Neuronal stem cell (in vitro differentiated cells): Measurements from ENCODE around the gene ATAD3B.
A peak's percentile ranks its signal among the peaks of the same experiment; 100 is the strongest.
"Not testable (repeated sequence)": the region's sequence is repeated elsewhere in the genome, so short reads cannot be mapped to it uniquely, and the experiment has no call there.

Experiments
- DNase-seq: peaks from one replicate; pipeline ENCODE4 v3.0.0-alpha.2; 2013; ENCODE audit warnings: low spot score
- H2AFZ ChIP-seq: one replicate; pipeline ENCODE4 v1.6.1; 2013; ENCODE audit warnings: mild to moderate bottlenecking, low read length, inconsistent platforms
- H2AK5ac ChIP-seq: 2 replicates; pipeline ENCODE4 v1.6.1; 2013; ENCODE audit warnings: low read depth, mild to moderate bottlenecking, inconsistent platforms, low read length, moderate library complexity, mixed read lengths
- H2BK120ac ChIP-seq: 2 replicates; pipeline ENCODE4 v1.6.1; 2013; ENCODE audit warnings: low read depth, mild to moderate bottlenecking, inconsistent platforms, low read length, moderate library complexity, mixed read lengths
- H2BK12ac ChIP-seq: one replicate; pipeline ENCODE4 v1.6.1; 2013; ENCODE audit warnings: low read length, inconsistent platforms
- H2BK15ac ChIP-seq: 2 replicates; pipeline ENCODE4 v1.6.1; 2013; ENCODE audit warnings: mild to moderate bottlenecking, low read length, inconsistent platforms, mixed read lengths
- H2BK5ac ChIP-seq: one replicate; pipeline ENCODE4 v1.6.1; 2013; ENCODE audit warnings: inconsistent platforms, mild to moderate bottlenecking, low read length, moderate library complexity
- H3K14ac ChIP-seq: one replicate; pipeline ENCODE4 v1.6.1; 2013; ENCODE audit warnings: low read length, inconsistent platforms
- H3K18ac ChIP-seq: 2 replicates; pipeline ENCODE4 v1.6.1; 2013; ENCODE audit warnings: low read length, inconsistent platforms
- H3K23ac ChIP-seq: 2 replicates; pipeline ENCODE4 v1.6.1; 2013; ENCODE audit warnings: low read depth, mild to moderate bottlenecking, mixed read lengths, low read length, inconsistent platforms; ENCODE audit not compliant: poor library complexity
- H3K27ac ChIP-seq: replicated peaks from 3 replicates; pipeline ENCODE4 v1.5.1; 2013; ENCODE audit warnings: low read length, inconsistent platforms
- H3K27me3 ChIP-seq, 3 experiments: 2 replicates each; pipeline ENCODE4 v1.6.1; 2013; ENCODE audit warnings: low read length in 3 of 3, mild to moderate bottlenecking in 2 of 3, inconsistent platforms in 1 of 3, low read depth in 1 of 3, mixed read lengths in 1 of 3, moderate library complexity in 1 of 3; ENCODE audit not compliant: control insufficient read depth in 3 of 3, insufficient read depth in 3 of 3
- H3K36me3 ChIP-seq, 2 donors: replicated peaks in 1 of 2; 2 replicates each; pipeline ENCODE4 v1.6.1; 2013; ENCODE audit warnings: low read length in 2 of 2; ENCODE audit not compliant: control insufficient read depth in 2 of 2, insufficient read depth in 2 of 2
- H3K4ac ChIP-seq: 2 replicates; pipeline ENCODE4 v1.6.1; 2013; ENCODE audit warnings: inconsistent platforms, mild to moderate bottlenecking, low read length, moderate library complexity
- H3K4me1 ChIP-seq, 2 donors: 1 replicate in 1 of 2; 2 replicates in 1 of 2; pipeline ENCODE4 v1.6.1; 2013; ENCODE audit warnings: low read length in 2 of 2, low read depth in 1 of 2; ENCODE audit not compliant: control insufficient read depth in 2 of 2, insufficient read depth in 1 of 2
- H3K4me2 ChIP-seq: one replicate; pipeline ENCODE4 v1.6.1; 2013; ENCODE audit warnings: mild to moderate bottlenecking, low read length, inconsistent platforms; ENCODE audit not compliant: insufficient read depth, poor library complexity, severe bottlenecking
- H3K4me3 ChIP-seq, 2 donors: 2 replicates each; pipeline ENCODE4 v1.5.1; 2013; ENCODE audit warnings: low read length in 2 of 2, mild to moderate bottlenecking in 2 of 2, inconsistent platforms in 1 of 2, moderate library complexity in 1 of 2
- H3K79me1 ChIP-seq: one replicate; pipeline ENCODE4 v1.6.1; 2013; ENCODE audit warnings: low read depth, mild to moderate bottlenecking, inconsistent platforms, low read length, moderate library complexity
- H3K9ac ChIP-seq: one replicate; pipeline ENCODE4 v1.6.1; 2013; ENCODE audit warnings: mild to moderate bottlenecking, low read depth, low read length, inconsistent platforms; ENCODE audit not compliant: poor library complexity
- H3K9me3 ChIP-seq, 2 donors: replicated peaks in 1 of 2; 2 replicates each; pipeline versions ENCODE3 to v1.6.1; 2013; ENCODE audit warnings: low read length in 2 of 2, mild to moderate bottlenecking in 2 of 2, inconsistent platforms in 1 of 2, low read depth in 1 of 2, mixed read lengths in 1 of 2, moderate library complexity in 1 of 2; ENCODE audit not compliant: control insufficient read depth in 2 of 2, insufficient read depth in 1 of 2
- H4K8ac ChIP-seq: one replicate; pipeline ENCODE4 v1.6.1; 2013; ENCODE audit warnings: low read depth, mild to moderate bottlenecking, inconsistent platforms, low read length, moderate library complexity
- H4K91ac ChIP-seq: one replicate; pipeline ENCODE4 v1.6.1; 2013; ENCODE audit warnings: low read length, low read depth, mild to moderate bottlenecking, inconsistent platforms; ENCODE audit not compliant: poor library complexity
- WGBS, 2 donors: extraction: QIAGEN DNeasy Blood & Tissue Kit; methylation state at CpG; one replicate each; pipeline ENCODE4 v1.1.7; 2013; ENCODE audit warnings: missing lambda C conversion rate in 2 of 2, mixed read lengths in 1 of 2; ENCODE audit not compliant: insufficient read length in 2 of 2, insufficient replicate concordance in 1 of 2; ENCODE audit errors: extremely low coverage in 2 of 2; 5-methylcytosine and 5-hydroxymethylcytosine counted together

Gene ATAD3B

DNA sequence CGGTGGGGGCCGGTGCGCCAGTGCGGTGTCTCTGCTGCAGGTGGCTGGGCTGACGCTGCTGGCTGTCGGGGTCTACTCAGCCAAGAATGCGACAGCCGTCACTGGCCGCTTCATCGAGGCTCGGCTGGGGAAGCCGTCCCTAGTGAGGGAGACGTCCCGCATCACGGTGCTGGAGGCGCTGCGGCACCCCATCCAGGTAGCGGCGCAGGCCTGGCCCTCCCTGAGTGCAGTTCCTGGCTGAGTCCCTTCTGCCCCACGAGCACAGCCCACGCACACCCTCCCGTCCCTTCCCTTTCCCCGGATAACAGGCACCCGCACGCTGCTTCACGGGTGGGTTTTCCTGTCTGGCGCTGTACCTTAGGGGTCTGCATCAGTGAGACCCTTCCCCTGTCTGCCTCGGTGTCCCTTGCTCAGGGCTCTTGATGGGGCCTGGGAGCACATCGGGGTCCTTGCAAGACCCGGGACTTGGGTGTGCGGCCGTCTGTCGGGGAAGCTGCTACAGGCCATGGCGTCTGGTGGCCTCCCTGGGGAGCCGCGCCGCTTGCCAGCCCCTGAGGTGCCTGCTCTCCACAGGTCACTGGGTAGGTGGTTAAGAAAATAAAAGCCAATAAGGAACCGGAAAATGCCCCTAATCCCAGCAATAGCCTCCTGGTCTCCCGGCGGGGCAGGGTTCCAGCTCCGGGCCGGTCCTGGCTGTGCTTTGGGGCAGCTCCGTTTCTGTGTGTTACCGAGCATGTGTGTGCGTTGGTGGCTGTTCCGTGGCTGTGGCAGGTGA lies 13.6 kb downstream of the ATAD3B start:
- not testable (repeated sequence) for H2AFZ ChIP-seq, H3K27me3 ChIP-seq, H4K91ac ChIP-seq, H3K4ac ChIP-seq, H3K9ac ChIP-seq, H2BK12ac ChIP-seq, H2BK5ac ChIP-seq, H2AK5ac ChIP-seq, H3K14ac ChIP-seq, H3K4me1 ChIP-seq, H3K18ac ChIP-seq, H2BK120ac ChIP-seq, H3K23ac ChIP-seq, H2BK15ac ChIP-seq, H4K8ac ChIP-seq, H3K4me3 ChIP-seq, DNase-seq, H3K79me1 ChIP-seq, H3K9me3 ChIP-seq, H3K27ac ChIP-seq, H3K4me2 ChIP-seq
- no CpG with 5 or more reads among the region's 46 CpGs for WGBS, 2 donors
- peaks cover 17 to 68% of the 10 kb centered on the region in 2 donors for H3K36me3 ChIP-seq

DNA sequence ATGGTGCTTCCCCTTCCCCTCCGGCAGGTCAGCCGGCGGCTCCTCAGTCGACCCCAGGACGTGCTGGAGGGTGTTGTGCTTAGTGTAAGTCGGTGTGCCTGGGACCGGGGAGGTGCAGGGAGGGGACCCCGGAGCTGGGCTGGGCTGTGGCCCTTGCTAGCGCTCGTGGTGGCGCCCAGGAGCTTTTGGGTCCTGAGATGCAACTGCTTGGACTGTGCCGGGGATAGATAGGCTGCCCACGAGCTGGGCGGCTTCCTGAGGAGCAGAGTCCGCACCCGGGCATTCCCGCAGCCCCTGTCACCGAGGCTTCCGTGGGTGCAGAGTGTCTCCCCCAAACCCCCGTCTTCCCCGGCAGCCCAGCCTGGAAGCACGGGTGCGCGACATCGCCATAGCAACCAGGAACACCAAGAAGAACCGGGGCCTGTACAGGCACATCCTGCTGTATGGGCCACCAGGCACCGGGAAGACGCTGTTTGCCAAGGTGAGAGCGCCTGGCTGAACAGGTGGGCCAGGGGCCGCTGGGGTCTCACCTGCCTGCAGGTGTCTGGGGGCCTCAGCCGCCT lies 14.3 kb downstream of the ATAD3B start:
- H2BK15ac ChIP-seq, H3K18ac ChIP-seq, H3K23ac ChIP-seq, H2BK12ac ChIP-seq, H3K27me3 ChIP-seq, DNase-seq, H3K9ac ChIP-seq, H3K4me3 ChIP-seq, H3K4me1 ChIP-seq, H3K27ac ChIP-seq, H4K8ac ChIP-seq, H3K9me3 ChIP-seq, H3K14ac ChIP-seq, H2BK120ac ChIP-seq, H3K79me1 ChIP-seq, H2BK5ac ChIP-seq, H3K4ac ChIP-seq, H4K91ac ChIP-seq, H2AK5ac ChIP-seq, H2AFZ ChIP-seq, H3K4me2 ChIP-seq: not testable (repeated sequence)
- peaks cover 19 to 71% of the 10 kb centered on the region in 2 donors for H3K36me3 ChIP-seq
- no CpG with 5 or more reads among the region's 31 CpGs for WGBS, 2 donors

- H2BK12ac ChIP-seq: no peak overlapping the region
- peaks cover 3 to 15% of the 10 kb centered on the region in 2 donors for H3K9me3 ChIP-seq
- H3K4ac ChIP-seq: no peak overlapping the region
- H4K8ac ChIP-seq: peak overlapping the region; percentile 65
- WGBS, 2 donors: no CpG with 5 or more reads among the region's 18 CpGs
- H3K4me1 ChIP-seq: no peaks in the 10 kb centered on the region
- H3K79me1 ChIP-seq: no peaks in the 10 kb centered on the region
- H2BK120ac ChIP-seq: no peak overlapping the region
- H3K4me2 ChIP-seq: no peak overlapping the region
- no peak overlapping the region for H3K4me3 ChIP-seq
- H3K36me3 ChIP-seq: peaks cover 26 to 78% of the 10 kb centered on the region in 2 donors
- H3K23ac ChIP-seq: peak overlapping the region; percentile 55
- H2BK15ac ChIP-seq: no peak overlapping the region
- no peak overlapping the region for H3K14ac ChIP-seq
- DNase-seq: no peak
- H3K27ac ChIP-seq: no peak overlapping the region
- no peak overlapping the region for H2BK5ac ChIP-seq
- no peak overlapping the region for H3K9ac ChIP-seq
- no peak overlapping the region for H3K18ac ChIP-seq
- no peak overlapping the region for H2AFZ ChIP-seq
- H2AK5ac ChIP-seq: no peak overlapping the region
- no peaks in the 10 kb centered on the region for H3K27me3 ChIP-seq
- H4K91ac ChIP-seq: no peak overlapping the region
These were observed 16.1 kb downstream of the ATAD3B start for GRCh38 chr1:1487701-1488100.

GRCh38 chr1:1489231-1489630 lies 17.7 kb downstream of the ATAD3B start:
- Histone ChIP-seq H3K4me3 (no peak overlapping the region), H3K4me2 (no peak overlapping the region), H3K18ac (no peak overlapping the region), H2BK15ac (no peak overlapping the region), H3K79me1 (no peaks in the 10 kb centered on the region), H3K4ac (no peak overlapping the region), H2BK12ac (no peak overlapping the region), H2AK5ac (no peak overlapping the region), H3K23ac (no peak overlapping the region), H2BK120ac (no peak overlapping the region), H3K4me1 (no peaks in the 10 kb centered on the region), H2AFZ (no peak overlapping the region), H4K91ac (no peak overlapping the region), H4K8ac (no peak overlapping the region), H3K27me3 (no peaks in the 10 kb centered on the region), H3K9me3 (peaks cover 3 to 20% of the 10 kb centered on the region in 2 donors), H3K14ac (no peak overlapping the region), H3K9ac (no peak overlapping the region), H3K27ac (no peak overlapping the region), H3K36me3 (peaks cover 24 to 74% of the 10 kb centered on the region in 2 donors), H2BK5ac (no peak overlapping the region)
- WGBS, 2 donors: no CpG with 5 or more reads among the region's 16 CpGs
- DNase-seq: no peak
